ENCODE results near the gene KCNMA1. TPM values are rescaled to one million over a fixed set of nuclear protein-coding genes. Genes with fewer than 3 reads are reported as not detected.

Gene KCNMA1
- total RNA-seq, 1 donor from 2014 or later, result 87.6 TPM

DNA sequence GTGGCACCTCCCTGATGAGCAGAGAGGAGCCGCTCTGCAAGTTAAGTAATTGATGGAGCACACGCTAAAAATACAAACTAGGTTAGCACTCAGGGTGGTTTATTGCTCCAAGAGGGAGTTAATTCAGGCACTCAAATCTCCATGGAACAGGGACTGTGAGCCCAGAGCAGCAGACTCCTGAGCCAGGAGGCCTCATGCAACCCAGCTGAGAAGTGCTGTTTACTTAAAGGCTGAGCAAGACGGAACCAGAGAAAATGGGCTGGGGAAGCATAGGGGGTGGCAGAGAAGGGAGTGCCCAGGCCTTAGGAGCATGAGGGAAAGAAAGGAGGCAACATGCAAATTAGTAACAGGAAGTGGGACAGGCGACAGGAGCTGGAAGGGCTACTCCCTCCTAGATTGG lies 174.1 kb downstream of the KCNMA1 start:
- peaks cover 46% of the 10 kb centered on the region for H3K4me1 Mint-ChIP-seq (ENCODE audit: low read depth)
- H3K9me3 Mint-ChIP-seq (ENCODE audit: low read depth), result no peaks in the 10 kb centered on the region
- no peak overlapping the region for H3K27ac Mint-ChIP-seq (ENCODE audit: unreplicated experiment)
- TF ChIP-seq, protein P1, sequence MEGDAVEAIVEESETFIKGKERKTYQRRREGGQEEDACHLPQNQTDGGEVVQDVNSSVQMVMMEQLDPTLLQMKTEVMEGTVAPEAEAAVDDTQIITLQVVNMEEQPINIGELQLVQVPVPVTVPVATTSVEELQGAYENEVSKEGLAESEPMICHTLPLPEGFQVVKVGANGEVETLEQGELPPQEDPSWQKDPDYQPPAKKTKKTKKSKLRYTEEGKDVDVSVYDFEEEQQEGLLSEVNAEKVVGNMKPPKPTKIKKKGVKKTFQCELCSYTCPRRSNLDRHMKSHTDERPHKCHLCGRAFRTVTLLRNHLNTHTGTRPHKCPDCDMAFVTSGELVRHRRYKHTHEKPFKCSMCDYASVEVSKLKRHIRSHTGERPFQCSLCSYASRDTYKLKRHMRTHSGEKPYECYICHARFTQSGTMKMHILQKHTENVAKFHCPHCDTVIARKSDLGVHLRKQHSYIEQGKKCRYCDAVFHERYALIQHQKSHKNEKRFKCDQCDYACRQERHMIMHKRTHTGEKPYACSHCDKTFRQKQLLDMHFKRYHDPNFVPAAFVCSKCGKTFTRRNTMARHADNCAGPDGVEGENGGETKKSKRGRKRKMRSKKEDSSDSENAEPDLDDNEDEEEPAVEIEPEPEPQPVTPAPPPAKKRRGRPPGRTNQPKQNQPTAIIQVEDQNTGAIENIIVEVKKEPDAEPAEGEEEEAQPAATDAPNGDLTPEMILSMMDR (IDR thresholded peaks at IDR 0.05), result no peak
- H3K27me3 Mint-ChIP-seq (ENCODE audit: low read depth), result no peaks in the 10 kb centered on the region
- no peaks in the 10 kb centered on the region for H3K36me3 Mint-ChIP-seq (ENCODE audit: low read depth)
- no peak overlapping the region for H3K4me3 Mint-ChIP-seq (ENCODE audit: unreplicated experiment)
- no peak for DNase-seq (ENCODE audit: low spot score)

DNA sequence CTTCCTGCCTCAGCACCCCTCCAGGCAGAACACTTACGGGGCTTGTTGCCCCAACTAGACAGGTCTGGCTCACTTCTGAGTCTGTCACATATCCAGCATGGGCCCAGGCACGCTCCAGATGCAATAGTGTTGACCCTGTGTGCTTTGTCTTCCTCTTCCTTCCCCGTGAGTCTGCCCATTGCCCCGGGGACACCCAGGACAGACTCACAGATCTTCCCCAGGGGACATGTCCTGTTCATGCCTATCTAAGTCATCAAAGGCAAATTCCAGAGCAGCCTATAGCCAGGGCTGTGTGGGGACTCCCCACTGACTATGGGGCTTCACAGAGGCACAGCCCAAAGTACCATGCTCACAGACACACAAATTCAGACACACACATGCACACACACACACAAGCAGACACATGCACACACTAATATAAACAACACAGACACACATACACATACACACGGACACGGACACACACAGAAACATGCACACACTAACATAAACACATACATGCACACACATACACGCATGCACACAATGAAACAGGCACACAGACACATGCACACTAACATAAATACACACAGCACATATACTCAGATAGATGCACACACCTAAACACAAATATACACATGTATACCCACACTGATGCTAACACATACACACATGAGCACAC lies 175.8 kb downstream of the KCNMA1 start:
- Mint-ChIP-seq H3K27me3 (ENCODE audit: low read depth) (no peaks in the 10 kb centered on the region), H3K4me1 (ENCODE audit: low read depth) (peaks cover 47% of the 10 kb centered on the region), H3K9me3 (ENCODE audit: low read depth) (no peaks in the 10 kb centered on the region), H3K36me3 (ENCODE audit: low read depth) (no peaks in the 10 kb centered on the region), H3K4me3 (ENCODE audit: unreplicated experiment) (no peak overlapping the region), H3K27ac (ENCODE audit: unreplicated experiment) (no peak overlapping the region)
- no peak for DNase-seq (ENCODE audit: low spot score)
- TF ChIP-seq, protein P1 (IDR thresholded peaks at IDR 0.05), result no peak

DNA sequence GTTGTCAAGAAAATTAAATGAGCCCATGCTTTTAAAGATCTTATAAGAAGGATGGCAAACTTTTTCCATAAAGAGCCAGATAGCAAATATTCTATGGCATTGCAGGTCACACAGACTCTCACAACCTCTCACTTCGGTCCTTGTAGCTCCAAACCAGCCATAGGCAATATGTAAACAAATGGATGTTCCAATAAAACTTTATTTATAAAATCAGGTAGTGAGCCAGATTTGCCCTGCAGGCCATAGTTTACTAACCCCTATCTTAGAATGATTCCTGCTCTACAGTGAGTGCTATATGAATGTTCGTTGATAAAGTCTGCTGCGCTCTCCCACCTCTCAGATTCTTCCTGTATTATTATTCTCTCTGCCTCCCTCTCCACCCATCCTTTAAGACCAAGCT lies 177.7 kb downstream of the KCNMA1 start:
- no peak for DNase-seq (ENCODE audit: low spot score)
- H3K4me1 Mint-ChIP-seq (ENCODE audit: low read depth), result peaks cover 47% of the 10 kb centered on the region
- no peaks in the 10 kb centered on the region for H3K36me3 Mint-ChIP-seq (ENCODE audit: low read depth)
- no peaks in the 10 kb centered on the region for H3K27me3 Mint-ChIP-seq (ENCODE audit: low read depth)
- H3K27ac Mint-ChIP-seq (ENCODE audit: unreplicated experiment), result peak overlapping the region; percentile 70
- H3K9me3 Mint-ChIP-seq (ENCODE audit: low read depth), result no peaks in the 10 kb centered on the region
- H3K4me3 Mint-ChIP-seq (ENCODE audit: unreplicated experiment), result no peak overlapping the region
- TF ChIP-seq, protein P1 (IDR thresholded peaks at IDR 0.05), result no peak

DNA sequence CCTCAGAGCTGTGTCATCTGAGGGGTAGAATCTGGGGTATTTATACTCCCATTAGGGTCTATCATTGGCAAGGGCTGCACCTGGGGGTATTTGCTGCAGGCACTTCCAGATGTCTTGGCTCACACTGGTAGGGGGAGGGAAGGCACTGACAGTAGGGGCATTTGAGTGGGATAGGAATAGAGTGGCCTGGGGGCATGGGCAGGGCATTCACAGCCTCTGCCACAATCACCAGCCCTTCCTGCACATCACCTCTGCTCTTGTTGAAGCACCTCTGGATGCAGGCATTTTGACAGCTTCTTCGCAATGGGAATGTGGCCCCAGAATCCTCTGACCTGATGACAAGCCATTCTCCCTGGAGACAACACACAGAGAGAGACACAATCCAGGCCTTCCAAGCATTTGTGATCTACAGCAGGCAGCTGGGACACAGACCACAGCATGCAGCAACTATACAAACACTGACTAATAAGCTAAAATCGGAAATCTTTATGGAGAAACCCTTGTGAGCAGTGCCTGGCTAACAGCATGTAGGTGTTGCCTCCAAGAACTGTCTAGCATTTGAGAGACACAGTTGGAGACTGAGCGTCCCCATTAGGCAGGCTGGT lies 178.5 kb downstream of the KCNMA1 start:
- Mint-ChIP-seq H3K4me3 (ENCODE audit: unreplicated experiment) (no peak overlapping the region), H3K27ac (ENCODE audit: unreplicated experiment) (peak overlapping the region; percentile 70), H3K9me3 (ENCODE audit: low read depth) (no peaks in the 10 kb centered on the region), H3K4me1 (ENCODE audit: low read depth) (peaks cover 41% of the 10 kb centered on the region), H3K27me3 (ENCODE audit: low read depth) (no peaks in the 10 kb centered on the region), H3K36me3 (ENCODE audit: low read depth) (no peaks in the 10 kb centered on the region)
- TF ChIP-seq, protein P1 (IDR thresholded peaks at IDR 0.05), result no peak
- no peak for DNase-seq (ENCODE audit: low spot score)

DNA sequence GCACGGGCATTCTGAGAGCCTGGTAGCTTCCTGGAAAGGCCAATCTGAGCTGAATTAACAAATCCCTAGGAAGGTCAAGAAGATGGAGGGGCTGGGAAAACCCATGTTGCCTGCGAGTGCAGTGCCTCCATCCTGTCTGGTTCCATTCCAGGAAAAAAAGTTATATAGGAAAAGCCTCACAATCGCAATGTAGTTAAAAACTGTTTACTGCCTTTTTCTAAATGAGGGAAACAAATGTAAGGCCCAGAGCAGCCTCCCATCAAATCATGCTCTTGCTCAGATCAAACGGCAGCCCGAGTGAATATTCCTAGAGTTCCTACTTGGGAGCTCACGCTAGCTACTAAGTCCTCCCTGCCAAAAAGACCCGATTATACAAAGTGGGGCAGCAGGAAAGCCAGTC lies 179.9 kb downstream of the KCNMA1 start:
- Mint-ChIP-seq H3K27ac (ENCODE audit: unreplicated experiment) (no peak overlapping the region), H3K4me3 (ENCODE audit: unreplicated experiment) (no peak overlapping the region), H3K27me3 (ENCODE audit: low read depth) (no peaks in the 10 kb centered on the region), H3K36me3 (ENCODE audit: low read depth) (no peaks in the 10 kb centered on the region), H3K9me3 (ENCODE audit: low read depth) (no peaks in the 10 kb centered on the region), H3K4me1 (ENCODE audit: low read depth) (peaks cover 30% of the 10 kb centered on the region)
- TF ChIP-seq, protein P1 (IDR thresholded peaks at IDR 0.05), result no peak
- DNase-seq (ENCODE audit: low spot score), result no peak

Data from chondrocyte (in vitro differentiated cells).